HL-60 (cell line): Measurements from ENCODE around the gene PDAP1.

ENCODE experiments used
- DNase-seq, 2 experiments: peaks; one replicate each; pipeline ENCODE4 v3.0.0-alpha.2; 2010 to 2020; ENCODE audit warnings: low read depth in 1 of 2, low spot score in 1 of 2
- H3K27ac ChIP-seq: fragments of 250-450 bp; sonication (Bioruptor Pico); replicated peaks from 2 replicates; pipeline ENCODE4 v1.5.1; 2020; ENCODE audit warnings: mild to moderate bottlenecking, moderate library complexity
- H3K27me3 ChIP-seq: fragments of 250-450 bp; sonication (Bioruptor Pico); 2 replicates; pipeline ENCODE4 v1.5.1; 2021; ENCODE audit warnings: mild to moderate bottlenecking, moderate library complexity; ENCODE audit not compliant: insufficient read depth, poor library complexity, severe bottlenecking
- H3K4me3 ChIP-seq: replicated peaks from 2 replicates; pipeline ENCODE4 v1.5.1; 2011; ENCODE audit warnings: mild to moderate bottlenecking, control low read depth, low read length; ENCODE audit not compliant: insufficient read depth
- GABPA ChIP-seq: IDR thresholded peaks from 2 replicates; pipeline ENCODE4 v1.6.1; 2012; ENCODE audit warnings: low read depth
- POLR2AphosphoS5 ChIP-seq: IDR thresholded peaks from 2 replicates; pipeline ENCODE4 v1.6.1; 2012; ENCODE audit warnings: low read depth
- SPI1 ChIP-seq: IDR thresholded peaks from 2 replicates; pipeline ENCODE4 v1.6.1; 2012; ENCODE audit warnings: low read depth, mild to moderate bottlenecking, borderline replicate concordance
- TF ChIP-seq, protein P1 (sequence below): IDR thresholded peaks from one replicate; pipeline ENCODE4 v1.5.1; 2011; ENCODE audit warnings: low read length, control low read depth, inconsistent platforms; ENCODE audit not compliant: insufficient read depth
- TF ChIP-seq, protein P2 (sequence below): IDR thresholded peaks from 2 replicates; pipeline ENCODE4 v1.6.1; 2012; ENCODE audit warnings: low read depth; ENCODE audit not compliant: insufficient replicate concordance

The PDAP1 gene

DNA sequence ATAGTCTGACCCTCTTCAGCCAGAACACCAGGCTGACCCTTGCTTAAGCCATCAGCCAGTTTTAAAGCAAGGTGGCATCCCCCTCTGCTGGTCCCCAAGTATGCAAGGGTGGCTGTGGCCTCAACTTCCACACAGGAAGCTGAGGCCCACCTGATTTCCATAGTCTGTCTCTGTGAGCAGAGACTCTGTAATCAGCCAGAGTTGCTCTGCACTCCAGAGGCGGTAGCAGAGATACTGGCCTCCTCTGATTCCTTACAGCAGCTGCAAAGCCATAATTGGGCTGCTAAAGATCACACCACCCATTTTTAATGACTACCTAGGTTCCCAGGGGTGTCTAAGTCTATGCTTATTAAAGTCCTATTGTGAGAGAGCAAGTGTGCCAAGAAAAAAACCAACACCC is 1.8 kb downstream of the PDAP1 start:
- no peak for DNase-seq
- TF ChIP-seq GABPA: no peak
- TF ChIP-seq POLR2AphosphoS5: no peak
- TF ChIP-seq SPI1: no peak
- TF ChIP-seq, protein P1, sequence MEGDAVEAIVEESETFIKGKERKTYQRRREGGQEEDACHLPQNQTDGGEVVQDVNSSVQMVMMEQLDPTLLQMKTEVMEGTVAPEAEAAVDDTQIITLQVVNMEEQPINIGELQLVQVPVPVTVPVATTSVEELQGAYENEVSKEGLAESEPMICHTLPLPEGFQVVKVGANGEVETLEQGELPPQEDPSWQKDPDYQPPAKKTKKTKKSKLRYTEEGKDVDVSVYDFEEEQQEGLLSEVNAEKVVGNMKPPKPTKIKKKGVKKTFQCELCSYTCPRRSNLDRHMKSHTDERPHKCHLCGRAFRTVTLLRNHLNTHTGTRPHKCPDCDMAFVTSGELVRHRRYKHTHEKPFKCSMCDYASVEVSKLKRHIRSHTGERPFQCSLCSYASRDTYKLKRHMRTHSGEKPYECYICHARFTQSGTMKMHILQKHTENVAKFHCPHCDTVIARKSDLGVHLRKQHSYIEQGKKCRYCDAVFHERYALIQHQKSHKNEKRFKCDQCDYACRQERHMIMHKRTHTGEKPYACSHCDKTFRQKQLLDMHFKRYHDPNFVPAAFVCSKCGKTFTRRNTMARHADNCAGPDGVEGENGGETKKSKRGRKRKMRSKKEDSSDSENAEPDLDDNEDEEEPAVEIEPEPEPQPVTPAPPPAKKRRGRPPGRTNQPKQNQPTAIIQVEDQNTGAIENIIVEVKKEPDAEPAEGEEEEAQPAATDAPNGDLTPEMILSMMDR: no peak
- TF ChIP-seq, protein P2, sequence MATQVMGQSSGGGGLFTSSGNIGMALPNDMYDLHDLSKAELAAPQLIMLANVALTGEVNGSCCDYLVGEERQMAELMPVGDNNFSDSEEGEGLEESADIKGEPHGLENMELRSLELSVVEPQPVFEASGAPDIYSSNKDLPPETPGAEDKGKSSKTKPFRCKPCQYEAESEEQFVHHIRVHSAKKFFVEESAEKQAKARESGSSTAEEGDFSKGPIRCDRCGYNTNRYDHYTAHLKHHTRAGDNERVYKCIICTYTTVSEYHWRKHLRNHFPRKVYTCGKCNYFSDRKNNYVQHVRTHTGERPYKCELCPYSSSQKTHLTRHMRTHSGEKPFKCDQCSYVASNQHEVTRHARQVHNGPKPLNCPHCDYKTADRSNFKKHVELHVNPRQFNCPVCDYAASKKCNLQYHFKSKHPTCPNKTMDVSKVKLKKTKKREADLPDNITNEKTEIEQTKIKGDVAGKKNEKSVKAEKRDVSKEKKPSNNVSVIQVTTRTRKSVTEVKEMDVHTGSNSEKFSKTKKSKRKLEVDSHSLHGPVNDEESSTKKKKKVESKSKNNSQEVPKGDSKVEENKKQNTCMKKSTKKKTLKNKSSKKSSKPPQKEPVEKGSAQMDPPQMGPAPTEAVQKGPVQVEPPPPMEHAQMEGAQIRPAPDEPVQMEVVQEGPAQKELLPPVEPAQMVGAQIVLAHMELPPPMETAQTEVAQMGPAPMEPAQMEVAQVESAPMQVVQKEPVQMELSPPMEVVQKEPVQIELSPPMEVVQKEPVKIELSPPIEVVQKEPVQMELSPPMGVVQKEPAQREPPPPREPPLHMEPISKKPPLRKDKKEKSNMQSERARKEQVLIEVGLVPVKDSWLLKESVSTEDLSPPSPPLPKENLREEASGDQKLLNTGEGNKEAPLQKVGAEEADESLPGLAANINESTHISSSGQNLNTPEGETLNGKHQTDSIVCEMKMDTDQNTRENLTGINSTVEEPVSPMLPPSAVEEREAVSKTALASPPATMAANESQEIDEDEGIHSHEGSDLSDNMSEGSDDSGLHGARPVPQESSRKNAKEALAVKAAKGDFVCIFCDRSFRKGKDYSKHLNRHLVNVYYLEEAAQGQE: no peak
- no peaks in the 10 kb centered on the region for H3K27me3 ChIP-seq
- H3K27ac ChIP-seq: no peak overlapping the region
- H3K4me3 ChIP-seq: no peak overlapping the region

DNA sequence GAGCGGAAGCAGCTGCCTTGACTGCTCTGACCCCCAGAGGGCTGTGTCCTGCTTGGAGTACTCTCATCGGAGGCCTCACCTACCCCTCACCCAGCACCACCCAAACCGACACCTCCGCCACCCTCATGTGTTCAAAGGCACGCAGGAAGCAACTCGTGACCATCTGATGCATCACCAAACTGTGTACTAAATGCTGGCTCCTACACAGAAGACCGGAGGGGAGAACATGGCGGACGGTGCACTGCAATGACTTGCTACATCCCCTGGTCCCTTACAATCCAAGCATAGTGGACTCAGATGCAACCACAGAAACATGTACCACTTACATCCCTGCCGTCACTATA is 3.4 kb downstream of the PDAP1 start:
- Histone ChIP-seq H3K27me3 (no peaks in the 10 kb centered on the region), H3K27ac (no peak overlapping the region), H3K4me3 (no peak overlapping the region)
- no peak for DNase-seq
- TF ChIP-seq SPI1 (no peak), GABPA (no peak), POLR2AphosphoS5 (no peak)
- TF ChIP-seq, protein P1: no peak
- TF ChIP-seq, protein P2: no peak

DNA sequence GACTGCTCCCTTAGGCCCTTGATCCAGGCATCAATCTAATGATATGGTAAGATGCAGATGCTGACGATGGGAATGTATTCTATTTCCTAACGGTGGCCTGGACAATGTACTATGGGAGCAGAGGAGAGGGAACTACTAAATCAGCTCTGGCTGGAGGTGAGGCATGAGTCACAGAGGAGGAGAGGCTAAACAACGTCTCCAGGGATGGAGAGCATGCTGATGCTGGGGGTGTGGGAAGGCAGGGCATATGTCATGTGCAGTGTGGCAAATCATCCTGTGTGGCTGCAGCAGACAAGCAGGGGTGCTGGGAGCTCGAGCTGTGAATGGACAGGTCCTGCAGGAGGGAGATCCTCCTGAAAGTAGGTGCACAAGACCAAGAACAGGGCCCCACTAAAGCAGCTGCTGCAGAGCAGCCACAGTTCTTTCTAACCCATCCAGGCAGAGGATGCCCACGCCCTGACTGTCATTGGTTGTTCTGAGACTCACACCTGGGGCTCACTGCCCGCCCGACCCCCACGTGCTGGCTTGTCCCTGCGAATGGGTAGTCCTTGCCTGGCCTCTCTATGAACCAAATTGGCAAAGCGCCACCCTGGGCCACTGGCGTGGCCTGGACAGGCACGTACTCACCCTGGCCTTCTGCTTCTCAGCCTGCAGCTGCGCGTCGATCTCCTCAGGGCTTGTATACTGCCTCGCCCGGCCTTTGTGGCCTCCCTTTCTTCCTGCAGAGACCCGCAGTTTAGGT is 4.0 kb downstream of the PDAP1 start:
- no peak overlapping the region for H3K4me3 ChIP-seq
- TF ChIP-seq SPI1 (no peak), GABPA (no peak), POLR2AphosphoS5 (no peak)
- TF ChIP-seq, protein P2: no peak
- TF ChIP-seq, protein P1: no peak
- no peak for DNase-seq

More for the DNA sequence above, 4.0 kb downstream of the PDAP1 start:
- H3K27me3 ChIP-seq: no peaks in the 10 kb centered on the region
- H3K27ac ChIP-seq: no peak overlapping the region
